ENCODE results near the gene PPP1R3C. TPM values are rescaled to one million over a fixed set of nuclear protein-coding genes. Genes with fewer than 3 reads are reported as not detected.

The PPP1R3C gene
- 37.3 TPM for polyA plus RNA-seq (ENCODE audit: insufficient read length)
- long read RNA-seq, donor 1, transcript PPP1R3C-201 (2 exons, 2,524 nt), result major isoform, 8 of 8 reads
- long read RNA-seq, donor 1, partial matches to known transcripts, result 0 of 8 reads
- long read RNA-seq, donor 1, other reads (novel, unspliced or antisense), result 0 of 8 reads
- long read RNA-seq, donor 2, transcript PPP1R3C-201 (2 exons, 2,524 nt), result major isoform, 16 of 16 reads
- long read RNA-seq, donor 2, partial matches to known transcripts, result 0 of 16 reads
- long read RNA-seq, donor 2, other reads (novel, unspliced or antisense), result 0 of 16 reads
- long read RNA-seq, donor 3, transcript PPP1R3C-201 (2 exons, 2,524 nt), result major isoform, 7 of 7 reads
- long read RNA-seq, donor 3, partial matches to known transcripts, result 0 of 7 reads
- long read RNA-seq, donor 3, other reads (novel, unspliced or antisense), result 0 of 7 reads
- long read RNA-seq, donor 4, partial matches to known transcripts, result 0 of 3 reads
- long read RNA-seq, donor 4, other reads (novel, unspliced or antisense), result 0 of 3 reads
- long read RNA-seq, donor 5, transcript PPP1R3C-201 (2 exons, 2,524 nt), result major isoform, 18 of 18 reads
- long read RNA-seq, donor 5, partial matches to known transcripts, result 0 of 18 reads
- long read RNA-seq, donor 5, other reads (novel, unspliced or antisense), result 0 of 18 reads
- long read RNA-seq, donor 6, transcript PPP1R3C-201 (2 exons, 2,524 nt), result major isoform, 10 of 10 reads
- long read RNA-seq, donor 6, partial matches to known transcripts, result 0 of 10 reads
- long read RNA-seq, donor 6, other reads (novel, unspliced or antisense), result 0 of 10 reads
- long read RNA-seq, donor 7, transcript PPP1R3C-201 (2 exons, 2,524 nt), result major isoform, 13 of 13 reads
- long read RNA-seq, donor 7, partial matches to known transcripts, result 0 of 13 reads
- long read RNA-seq, donor 7, other reads (novel, unspliced or antisense), result 0 of 13 reads
- long read RNA-seq, donor 8, partial matches to known transcripts, result 0 of 3 reads
- long read RNA-seq, donor 8, other reads (novel, unspliced or antisense), result 0 of 3 reads

DNA sequence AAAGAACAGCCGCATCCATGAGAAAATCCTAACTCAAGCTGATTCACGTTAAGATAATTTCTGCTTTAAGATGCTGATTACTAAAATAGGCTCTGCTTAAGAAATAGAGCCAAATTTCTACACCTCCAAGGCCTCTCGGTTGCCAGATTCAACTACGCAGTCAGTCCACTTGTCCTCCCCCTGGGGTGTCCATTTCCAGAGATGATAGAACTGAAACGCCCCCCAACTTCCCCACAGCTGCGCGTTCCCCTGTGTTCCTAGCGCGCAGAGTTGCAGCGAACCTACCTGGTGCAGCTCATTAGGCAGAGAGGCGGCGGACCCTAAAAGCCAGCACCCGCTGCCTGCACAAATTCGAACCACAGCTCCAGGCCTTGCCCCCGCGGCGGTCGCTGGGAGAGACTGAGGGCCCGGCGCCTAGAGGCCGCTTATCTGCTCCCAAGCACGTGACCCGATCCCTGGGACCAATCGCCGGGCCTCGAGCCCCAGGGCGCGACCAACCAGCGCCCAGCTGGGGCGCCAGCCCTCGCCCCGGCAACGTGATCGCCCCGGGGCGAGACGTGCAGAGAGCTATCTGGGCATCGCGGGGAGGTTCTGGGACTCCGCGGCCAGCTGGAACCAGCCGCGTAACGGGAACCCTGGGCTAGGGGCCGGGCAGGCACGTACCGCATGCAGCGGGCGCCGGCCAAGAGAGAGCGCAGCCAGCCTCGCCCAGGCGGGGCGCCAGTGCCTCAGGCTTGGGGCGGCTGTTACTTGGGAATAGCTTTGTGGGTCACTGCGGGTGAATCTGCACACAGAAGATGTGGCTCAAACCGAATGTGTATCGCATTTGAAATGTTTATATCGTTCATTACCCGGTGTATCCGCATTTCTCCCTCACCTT is at the start of gene PPP1R3C:
TSS of gene PPP1R3C (minus strand) at position 401 of the 880 bp plus-strand sequence. CDS start at position 299, 102 bp downstream.
- peak; percentile 85 for DNase-seq

- DNase-seq, result no peak
These were observed 48.7 kb upstream of the PPP1R3C start for GRCh38 chr10:91681361-91682276.

DNA sequence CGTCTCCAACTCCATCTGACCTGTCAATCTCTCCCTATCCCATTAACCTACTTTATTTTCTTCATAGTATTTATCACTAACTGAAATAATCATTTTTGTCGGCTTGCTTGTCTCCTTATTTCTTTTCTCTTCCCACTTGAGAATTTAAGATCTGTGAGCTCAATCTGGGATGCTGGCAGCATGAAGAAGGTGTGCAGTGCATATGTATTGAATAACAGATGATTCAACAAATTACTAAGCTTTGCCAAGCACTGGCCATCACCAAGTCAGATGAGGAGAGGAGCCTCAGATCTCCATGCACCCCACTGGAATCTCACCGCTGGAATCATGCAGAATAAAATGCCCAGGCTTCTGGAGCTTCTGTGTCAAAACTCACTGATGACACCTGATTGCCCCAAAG is 47.6 kb upstream of the PPP1R3C start:
- no peak for DNase-seq

DNA sequence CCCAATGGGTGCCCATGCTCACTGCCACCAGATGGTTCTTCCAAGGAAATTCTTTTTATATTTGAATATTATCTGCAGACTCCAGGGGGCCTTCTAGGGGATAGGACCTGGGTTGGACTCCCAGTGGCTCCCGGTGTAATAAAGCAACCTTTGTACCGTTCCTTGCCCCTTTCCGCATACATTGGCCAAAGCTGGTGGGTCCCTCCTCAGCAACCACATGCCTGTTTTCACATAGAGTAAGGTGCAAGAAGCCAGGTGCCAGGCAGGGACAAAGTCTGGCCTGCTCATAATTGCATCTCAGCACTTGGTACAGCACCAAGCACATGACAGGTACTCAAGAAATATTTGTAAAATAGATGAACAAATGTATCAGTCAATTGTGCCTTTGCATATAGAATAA is 46.4 kb upstream of the PPP1R3C start:
- DNase-seq, result no peak

GRCh38 chr10:91677911-91678310 is 45.0 kb upstream of the PPP1R3C start:
- no peak for DNase-seq

DNA sequence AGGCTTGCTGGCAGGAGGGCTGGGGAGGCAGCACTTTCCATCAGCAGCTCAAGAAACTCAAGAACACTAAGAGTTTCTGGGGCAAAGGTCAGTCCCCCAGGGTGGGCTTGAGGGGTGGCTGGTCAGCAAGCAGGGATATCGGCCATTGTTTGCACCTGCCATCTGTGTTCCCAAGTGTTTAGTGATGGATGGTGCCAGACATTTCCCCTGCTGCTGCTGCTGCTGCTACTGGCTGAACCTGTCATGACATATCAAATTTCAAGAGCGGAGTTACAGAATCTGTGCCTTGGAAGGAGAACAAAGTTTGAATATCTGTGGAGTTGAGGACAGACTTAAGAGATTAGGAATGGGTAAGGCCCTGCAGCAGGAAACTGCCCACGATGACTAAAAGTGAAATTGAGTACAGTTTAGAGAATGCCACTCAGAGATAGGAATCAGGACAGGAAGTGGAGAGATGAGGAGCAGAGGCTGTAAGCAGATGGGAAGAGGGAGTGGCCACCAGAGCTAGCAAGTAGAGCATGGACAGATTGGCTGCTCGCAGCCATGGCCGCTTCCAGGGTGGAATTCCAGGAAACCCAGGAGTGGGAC is 39.2 kb upstream of the PPP1R3C start:
- no peak for DNase-seq

DNA sequence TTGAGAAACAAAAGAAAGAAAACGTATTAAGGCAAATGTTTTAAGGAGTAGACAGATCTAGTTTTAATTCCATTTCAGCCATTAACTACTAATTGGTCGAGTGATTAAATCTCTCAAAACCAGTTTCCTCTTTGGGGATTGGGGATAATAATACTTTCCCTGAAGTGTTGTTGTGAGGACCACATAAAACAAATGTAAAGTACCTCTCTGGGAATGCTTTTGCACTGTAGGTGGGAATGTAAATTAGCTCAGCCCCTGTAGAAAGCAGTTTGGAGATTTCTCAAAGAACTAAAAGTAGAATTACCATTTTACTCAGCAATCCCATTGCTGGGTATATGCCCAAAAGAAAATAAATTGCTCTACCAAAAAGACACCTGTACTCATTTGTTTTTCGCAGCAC is 36.0 kb upstream of the PPP1R3C start:
- DNase-seq, result no peak

DNA sequence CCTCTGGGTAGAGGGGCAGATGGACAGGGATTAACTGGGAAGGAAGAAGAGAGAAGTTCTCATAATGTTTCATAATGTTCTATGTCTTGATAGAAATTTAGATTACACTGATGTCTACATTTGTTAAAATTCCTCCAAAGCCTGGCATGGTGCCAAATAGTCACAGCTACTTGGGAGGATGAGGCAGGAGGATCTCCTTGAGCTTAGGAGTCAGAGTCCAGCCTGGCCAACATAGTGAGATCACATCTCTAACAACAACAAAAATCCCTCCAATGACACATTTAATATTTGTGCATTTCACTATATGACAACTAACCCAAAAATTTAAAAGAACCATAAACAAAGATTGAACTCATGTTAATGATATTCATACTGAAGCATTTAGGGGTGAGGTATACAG is 33.0 kb upstream of the PPP1R3C start:
- DNase-seq, result no peak

GRCh38 chr10:91664426-91664825 is 31.6 kb upstream of the PPP1R3C start:
- no peak for DNase-seq

DNA sequence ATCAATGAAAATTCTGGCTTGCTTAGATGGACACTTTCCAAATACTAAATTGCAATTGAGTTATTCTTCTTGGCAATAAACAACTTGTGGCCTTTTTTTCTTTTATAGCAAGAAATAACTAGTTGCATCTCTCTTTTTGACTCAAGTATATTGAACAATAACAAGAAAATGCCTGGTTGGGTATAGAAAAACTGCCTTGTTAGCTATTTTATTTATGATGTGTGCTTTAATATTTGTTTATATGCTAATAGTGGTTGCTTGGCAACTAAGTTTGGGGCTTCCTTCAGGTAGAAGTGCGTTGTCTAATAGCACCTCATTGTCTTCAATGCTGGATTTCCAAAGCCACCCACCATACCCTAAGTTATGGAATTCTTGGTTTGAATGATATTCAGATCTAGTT is 30.1 kb upstream of the PPP1R3C start:
- DNase-seq, result no peak

DNA sequence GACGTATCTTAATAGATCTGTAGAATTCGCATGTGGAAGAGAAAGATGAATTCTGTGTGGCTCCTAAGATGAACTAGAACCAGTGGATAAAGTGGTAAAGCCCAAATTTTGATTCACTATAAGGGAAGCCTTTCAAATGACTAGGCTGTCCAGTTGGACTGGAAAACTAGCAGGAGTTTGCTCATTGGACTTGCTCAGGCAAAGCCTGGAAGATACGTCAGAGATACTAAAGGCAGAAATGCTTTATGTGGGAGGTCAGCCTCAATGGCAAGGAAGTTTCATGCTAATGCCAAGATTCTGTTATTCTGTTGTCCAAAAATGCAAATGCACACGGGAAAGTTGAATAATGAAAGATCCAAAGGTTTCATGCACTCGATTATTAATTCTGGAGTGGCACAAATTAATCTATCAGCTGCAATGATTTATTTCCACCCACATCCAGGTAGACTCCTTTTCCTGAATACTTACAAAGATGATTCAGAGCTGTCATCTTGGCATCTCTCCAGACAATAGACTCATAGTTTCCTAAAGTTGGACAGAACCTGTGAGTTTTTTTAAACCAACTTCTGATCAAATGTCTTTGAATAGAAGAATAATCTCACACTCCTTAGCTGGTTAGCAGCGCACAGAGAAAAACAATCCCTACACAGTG is 20.5 kb upstream of the PPP1R3C start:
- no peak for DNase-seq

DNA sequence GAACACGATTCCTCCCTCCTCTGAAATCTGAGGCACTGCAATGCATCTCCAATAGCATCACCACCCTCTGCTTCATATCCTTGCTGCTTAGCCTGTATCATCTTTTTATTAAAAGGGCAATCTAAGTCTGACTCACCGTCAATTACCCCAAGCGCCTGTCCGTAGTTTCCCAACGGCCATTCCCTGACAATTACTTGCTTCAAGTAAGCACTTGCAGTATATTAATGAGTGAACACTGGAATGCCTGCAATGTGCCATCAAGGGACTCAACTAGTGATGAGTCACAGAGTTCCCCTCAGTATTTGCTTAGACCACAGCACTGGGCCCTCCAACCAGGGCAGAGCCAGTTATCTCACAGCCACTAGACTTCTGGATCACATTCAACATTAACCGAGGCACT is 19.5 kb upstream of the PPP1R3C start:
- no peak for DNase-seq

GRCh38 chr10:91643700-91644099 is 10.8 kb upstream of the PPP1R3C start:
- DNase-seq, result no peak

GRCh38 chr10:91642831-91643692 is 10.2 kb upstream of the PPP1R3C start:
- DNase-seq, result no peak

- no peak for DNase-seq
These were observed 4.0 kb upstream of the PPP1R3C start for GRCh38 chr10:91636892-91637291.

DNA sequence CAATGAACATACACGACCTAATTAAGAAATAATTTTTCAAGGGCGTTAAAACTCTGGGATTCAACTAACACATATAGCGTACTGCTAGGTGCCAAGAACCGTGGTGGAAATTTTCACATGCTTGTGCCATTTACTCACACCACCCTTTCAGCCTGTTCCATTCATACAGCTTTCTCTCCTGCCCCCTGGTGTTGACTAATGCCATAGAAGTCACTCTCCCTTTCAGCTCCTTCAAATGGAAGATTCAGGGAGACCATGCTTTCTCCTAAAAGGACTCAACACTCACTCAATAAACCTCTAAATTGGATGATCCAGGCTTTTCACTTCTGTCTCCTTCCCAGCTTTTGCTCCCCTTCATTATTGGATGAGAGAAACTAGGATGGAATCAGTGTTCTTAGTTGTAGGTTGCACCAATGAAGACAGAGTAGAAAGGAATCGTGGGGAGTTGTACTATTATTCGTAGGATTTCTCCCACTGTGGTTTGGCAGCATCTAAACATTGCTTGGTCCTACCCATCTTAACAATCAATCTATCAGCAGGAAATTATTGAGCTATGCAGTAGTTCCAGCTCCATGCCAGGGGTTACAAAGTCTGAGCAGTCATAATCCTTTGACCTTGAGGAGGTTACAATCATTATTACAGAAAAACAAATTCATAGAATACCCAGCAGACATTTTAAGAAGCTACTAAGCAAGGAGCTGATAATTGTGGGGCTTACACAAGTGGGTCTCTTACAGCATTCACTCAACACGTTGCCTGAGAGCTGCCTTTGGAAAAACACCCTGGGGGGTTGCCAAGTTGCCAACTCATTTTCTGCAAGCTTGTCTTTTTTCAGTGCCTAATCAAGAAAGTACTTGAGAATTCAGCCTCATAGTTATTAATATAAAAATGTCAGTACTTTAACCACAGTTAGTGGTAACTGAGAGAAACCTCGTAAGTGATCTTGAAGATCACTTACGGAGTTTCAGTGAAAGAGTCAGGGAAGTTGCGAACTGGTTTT is 2.8 kb upstream of the PPP1R3C start:
- peak; percentile 81 for DNase-seq

- DNase-seq, result no peak
These were observed 2.0 kb upstream of the PPP1R3C start for GRCh38 chr10:91634898-91635297.

Data from left kidney (tissue), 8 donors.